Measurements from ENCODE around the gene RRAGD. TPM values are rescaled to one million over a fixed set of nuclear protein-coding genes. Genes with fewer than 3 reads are reported as not detected.

RRAGD gene
- total and polyA plus RNA-seq, 2 of the 8 experiments (the other 6 are each of a cell fraction or from before 2014, with no cell fraction given): 7.2 to 30.8 TPM

GRCh38 chr6:89324304-89324703 lies 87.8 kb downstream of the RRAGD start:
- H3K9me3 ChIP-seq (ENCODE audit: insufficient read depth in 2 of 2, low read depth in 1 of 2, low read length in 1 of 2): peaks cover 12% of the 10 kb centered on the region in 2 experiments; a peak in 3 of 4 replicates
- TF ChIP-seq GABPA (IDR thresholded peaks at IDR 0.05; ENCODE audit: borderline replicate concordance, insufficient read depth, low read length) (no peak), NRF1 (IDR thresholded peaks at IDR 0.05; ENCODE audit: low read depth, low read length) (no peak), KDM5A (IDR thresholded peaks at IDR 0.05; ENCODE audit: low read length) (no peak), SIX5 (IDR thresholded peaks at IDR 0.05; ENCODE audit: low read depth, low read length) (no peak), CBX5 (IDR thresholded peaks at IDR 0.05; ENCODE audit: low read depth, low read length) (no peak), CREB1 (IDR thresholded peaks at IDR 0.05) (no peak), SIN3A (conservative IDR thresholded peaks at IDR 0.05 in 1 of 2, IDR thresholded peaks at IDR 0.05 in 1 of 2; ENCODE audit: low read depth in 1 of 2, low read length in 2 of 2) (no peak), EZH2 (IDR thresholded peaks at IDR 0.05; ENCODE audit: low read depth, low read length, severe bottlenecking) (no peak), HDAC2 (IDR thresholded peaks at IDR 0.05; ENCODE audit: borderline replicate concordance in 1 of 2, low read depth in 2 of 2, low read length in 2 of 2) (no peak), YY1 (IDR thresholded peaks at IDR 0.05; ENCODE audit: low read depth, low read length) (no peak), SP1 (IDR thresholded peaks at IDR 0.05; ENCODE audit: low read depth, low read length) (no peak), TAF7 (optimal IDR thresholded peaks at IDR 0.05; ENCODE audit: borderline replicate concordance, low read depth, low read length) (no peak)

More at GRCh38 chr6:89324304-89324703, 87.8 kb downstream of the RRAGD start:
- Histone ChIP-seq H3K36me3 (ENCODE audit: control insufficient read depth in 2 of 4, insufficient read depth in 4 of 4, low read length in 3 of 4) (no peaks in the 10 kb centered on the region; a peak in 1 of 8 replicates), H4K5ac (ENCODE audit: insufficient read length, low read depth, low read length) (no peak overlapping the region), H2BK120ac (replicated peaks; ENCODE audit: low read depth, low read length) (no peak overlapping the region), H3K14ac (ENCODE audit: insufficient read length) (no peak overlapping the region), H3K4me2 (ENCODE audit: insufficient read depth in 1 of 2, low read depth in 2 of 2, low read length in 2 of 2) (no peak overlapping the region), H3K4me1 (replicated peaks in 1 of 4; ENCODE audit: control insufficient read depth in 3 of 4, insufficient read depth in 4 of 4, low read length in 3 of 4) (no peaks in the 10 kb centered on the region), H3K4ac (replicated peaks; ENCODE audit: insufficient read length, low read depth, low read length) (no peak overlapping the region), H3K27me3 (replicated peaks in 1 of 4; ENCODE audit: control insufficient read depth in 3 of 4, extremely low read depth in 1 of 4, insufficient read depth in 3 of 4, low read length in 3 of 4) (no peaks in the 10 kb centered on the region), H3K23ac (ENCODE audit: insufficient read length) (no peak overlapping the region), H4K20me1 (replicated peaks in 1 of 2; ENCODE audit: control insufficient read depth in 1 of 2, insufficient read depth in 2 of 2, low read length in 2 of 2) (no peaks in the 10 kb centered on the region), H2BK20ac (ENCODE audit: low read length) (no peak overlapping the region), H3K4me3 (ENCODE audit: extremely low read depth in 1 of 4, insufficient read depth in 2 of 4, low read depth in 3 of 4, low read length in 4 of 4) (no peak overlapping the region), H3K56ac (replicated peaks; ENCODE audit: insufficient read length, low read depth, low read length) (no peak overlapping the region), H2BK5ac (ENCODE audit: low read depth, low read length) (no peak overlapping the region), H3K18ac (ENCODE audit: extremely low read depth, low read length) (no peak overlapping the region), H3K27ac (ENCODE audit: low read depth, low read length) (no peak overlapping the region), H4K8ac (ENCODE audit: extremely low read depth, insufficient read depth, low read length) (no peak overlapping the region), H3K79me1 (ENCODE audit: low read depth, low read length) (no peaks in the 10 kb centered on the region), H2AFZ (ENCODE audit: low read length) (no peak overlapping the region), H3K23me2 (ENCODE audit: low read depth, low read length) (no peaks in the 10 kb centered on the region; the same call in 1 of the 2 replicates), H3K79me2 (ENCODE audit: control insufficient read depth in 1 of 2, insufficient read depth in 2 of 2, low read length in 2 of 2) (no peaks in the 10 kb centered on the region), H3K9ac (replicated peaks in 1 of 4; ENCODE audit: extremely low read depth in 1 of 4, low read depth in 3 of 4, low read length in 3 of 4) (no peak overlapping the region), H2BK12ac (ENCODE audit: low read depth, low read length) (no peak overlapping the region), H2AK5ac (ENCODE audit: low read depth, low read length) (no peak overlapping the region), H4K91ac (replicated peaks; ENCODE audit: insufficient read length, low read length) (no peak overlapping the region), H2BK15ac (ENCODE audit: low read length) (no peak overlapping the region)
- DNase-seq (ENCODE audit: low read depth in 1 of 2, low spot score in 2 of 2) (no peak), FAIRE-seq (no peak)
- WGBS, 2 experiments (ENCODE audit: extremely low coverage in 1 of 2, insufficient coverage in 1 of 2, insufficient read length in 1 of 2, insufficient replicate concordance in 2 of 2, low coverage in 1 of 2, low lambda C conversion rate in 2 of 2, missing lambda C conversion rate in 1 of 2): 89% methylated on average over 3 of the region's 3 CpGs; no CpG with 5 or more reads in 1 of the 2 experiments
- ChIA-PET CTCF (ENCODE audit: partially characterized antibody) (interaction anchor here (1.0 to 2.8 kb wide), 5 partner anchors 12 to 47 kb away, joined by 3 to 12 read pairs (median 3); no protein-coding TSS in a partner anchor), POLR2A (ENCODE audit: partially characterized antibody) (interaction anchor here (0.6 to 0.9 kb wide), 2 partner anchors 29 to 518 kb away, joined by 3 read pairs; no protein-coding TSS in a partner anchor)
